Thoracic aorta (tissue), 2 donors: ENCODE results near the gene CDH23. TPM values are rescaled to one million over a fixed set of nuclear protein-coding genes. Genes with fewer than 3 reads are reported as not detected.

ENCODE experiments used
- ATAC-seq: fragments of 150-250 bp; one replicate; pipeline ENCODE4 v1.8.0; 2017; ENCODE audit warnings: low read depth; ENCODE audit not compliant: insufficient number of reproducible peaks, low FRiP score
- DNase-seq: peaks from one replicate; pipeline ENCODE4 v3.0.0-alpha.2; 2020; ENCODE audit warnings: low spot score
- H3K27ac ChIP-seq, 2 donors: fragments of 200-600 bp; sonication (generic); 1 replicate in 1 of 2; 2 replicates in 1 of 2; pipeline ENCODE4 v1.5.1; 2016; ENCODE audit warnings: mild to moderate bottlenecking in 2 of 2, moderate library complexity in 2 of 2
- H3K27me3 ChIP-seq: fragments of 200-600 bp; sonication (generic); replicated peaks from 2 replicates; pipeline ENCODE4 v1.6.0; 2016; ENCODE audit warnings: mild to moderate bottlenecking; ENCODE audit not compliant: insufficient read depth
- H3K36me3 ChIP-seq: fragments of 200-600 bp; sonication (generic); one replicate; pipeline ENCODE4 v1.5.1; 2016
- H3K4me1 ChIP-seq, 2 donors: fragments of 200-600 bp; sonication (generic); 1 replicate in 1 of 2; 2 replicates in 1 of 2; pipeline versions ENCODE4 v1.5.1 to v1.6.0; 2016; ENCODE audit warnings: low read depth in 2 of 2, mild to moderate bottlenecking in 1 of 2; ENCODE audit not compliant: control insufficient read depth in 1 of 2
- H3K4me3 ChIP-seq: fragments of 200-600 bp; sonication (generic); 2 replicates; pipeline ENCODE4 v1.5.1; 2016; ENCODE audit warnings: mild to moderate bottlenecking
- H3K9me3 ChIP-seq: fragments of 200-600 bp; sonication (generic); 2 replicates; pipeline ENCODE4 v1.5.1; 2016
- CTCF ChIP-seq: fragments of 200-600 bp; sonication (generic); IDR thresholded peaks from one replicate; pipeline ENCODE4 v1.5.1; 2019; ENCODE audit warnings: antibody characterized with exemption
- total RNA-seq, 2 donors: library from RNA; depleted of rRNA; stranded (reverse); fragments of >200 nt; gene quantifications; one replicate each; pipeline versions ENCODE4 v1.1.0 to v1.2.3, GENCODE V29; 2016

CDH23 gene
- total RNA-seq, 2 donors from 2014 or later = 10.6 to 10.8 TPM

- Histone ChIP-seq H3K4me3 (no peak overlapping the region), H3K27ac (no peak overlapping the region), H3K36me3 (no peaks in the 10 kb centered on the region), H3K9me3 (no peaks in the 10 kb centered on the region), H3K27me3 (no peaks in the 10 kb centered on the region), H3K4me1 (no peaks in the 10 kb centered on the region)
- DNase-seq = no peak
- no peak for TF ChIP-seq CTCF
- ATAC-seq = no peak
Measured at GRCh38 chr10:71466330-71466729, 69.6 kb downstream of the CDH23 start.

GRCh38 chr10:71467161-71467560, 70.4 kb downstream of the CDH23 start:
- no peak for TF ChIP-seq CTCF
- Histone ChIP-seq H3K27me3 (no peaks in the 10 kb centered on the region), H3K9me3 (no peaks in the 10 kb centered on the region), H3K36me3 (no peaks in the 10 kb centered on the region), H3K27ac (no peak overlapping the region), H3K4me3 (no peak overlapping the region), H3K4me1 (peaks cover 0 to 6% of the 10 kb centered on the region in 2 donors)
- no peak for ATAC-seq
- DNase-seq = no peak

GRCh38 chr10:71467569-71468362, 71.0 kb downstream of the CDH23 start:
- no peaks in the 10 kb centered on the region for H3K9me3 ChIP-seq

GRCh38 chr10:71468363-71469094, 71.8 kb downstream of the CDH23 start:
- no peak for TF ChIP-seq CTCF
- no peaks in the 10 kb centered on the region for H3K9me3 ChIP-seq
- H3K4me1 ChIP-seq = peaks cover 0 to 16% of the 10 kb centered on the region in 2 donors
- no peak for ATAC-seq
- no peak overlapping the region for H3K27ac ChIP-seq
- no peaks in the 10 kb centered on the region for H3K36me3 ChIP-seq
- H3K4me3 ChIP-seq = no peak overlapping the region
- no peak for DNase-seq
- no peaks in the 10 kb centered on the region for H3K27me3 ChIP-seq

More at GRCh38 chr10:71467569-71468362, 71.0 kb downstream of the CDH23 start:
- Histone ChIP-seq H3K4me3 (no peak overlapping the region), H3K36me3 (no peaks in the 10 kb centered on the region), H3K27ac (no peak overlapping the region), H3K4me1 (peaks cover 0 to 12% of the 10 kb centered on the region in 2 donors), H3K27me3 (no peaks in the 10 kb centered on the region)
- TF ChIP-seq CTCF = no peak
- DNase-seq (no peak), ATAC-seq (no peak)

GRCh38 chr10:71471006-71471405, 74.3 kb downstream of the CDH23 start:
- Histone ChIP-seq H3K36me3 (no peaks in the 10 kb centered on the region), H3K27me3 (no peaks in the 10 kb centered on the region), H3K9me3 (no peaks in the 10 kb centered on the region), H3K27ac (no peak overlapping the region), H3K4me3 (no peak overlapping the region), H3K4me1 (peaks cover 0 to 16% of the 10 kb centered on the region in 2 donors)
- ATAC-seq = no peak
- no peak for DNase-seq
- no peak for TF ChIP-seq CTCF
